B cell (primary cell): ENCODE results near the gene EARS2. TPM values are rescaled to one million over a fixed set of nuclear protein-coding genes. Genes with fewer than 3 reads are reported as not detected.

Experiments
- ATAC-seq: fragments of 200-7000 bp; cut with Tn5 transposase; one replicate; pipeline ENCODE4 v1.10.0; 2021; ENCODE audit warnings: low read depth, mild to moderate bottlenecking, moderate number of reproducible peaks, moderate library complexity
- CTCF ChIA-PET: fragments of 350-600 bp; sonication (Branson Sonifier 250); formaldehyde crosslinking; loops from one replicate; lab custom pipeline; 2021; ENCODE audit warnings: antibody characterized with exemption, inconsistent platforms; lab: Charles Lee
- POLR2A ChIA-PET: fragments of 350-600 bp; sonication (Branson Sonifier 250); formaldehyde crosslinking; loops from one replicate; lab custom pipeline; 2021; ENCODE audit warnings: antibody characterized with exemption; lab: Charles Lee
- DNase-seq: peaks from one replicate; pipeline ENCODE4 v3.0.0; 2013
- H2AFZ ChIP-seq: 2 replicates; pipeline ENCODE4 v1.6.1; 2012; ENCODE audit warnings: mild to moderate bottlenecking, low read depth, low read length; ENCODE audit not compliant: insufficient read depth, poor library complexity, severe bottlenecking
- H3K27ac ChIP-seq, 2 donors: 1 replicate in 1 of 2; 2 replicates in 1 of 2; pipeline ENCODE4 v1.5.1; 2012 to 2013; ENCODE audit warnings: low read length in 2 of 2, mild to moderate bottlenecking in 2 of 2, moderate library complexity in 1 of 2
- H3K27me3 ChIP-seq, 4 experiments: fragments of 200-600 bp in 1 of 4; sonication (generic) in 1 of 4; replicated peaks in 1 of 4; 1 replicate in 2 of 4; 2 replicates in 2 of 4; pipeline versions ENCODE4 v1.6.1 to v1.7.0; 2013 to 2016; ENCODE audit warnings: low read length in 3 of 4, mild to moderate bottlenecking in 2 of 4, mixed read lengths in 1 of 4, moderate library complexity in 1 of 4; ENCODE audit not compliant: insufficient read depth in 4 of 4, control insufficient read depth in 3 of 4; ENCODE audit errors: control extremely low read depth in 1 of 4
- H3K36me3 ChIP-seq, 2 experiments: replicated peaks in 1 of 2; 1 replicate in 1 of 2; 2 replicates in 1 of 2; pipeline versions ENCODE4 v1.6.1 to v1.7.1; 2013; ENCODE audit warnings: low read length in 1 of 2; ENCODE audit not compliant: insufficient read depth in 2 of 2, control insufficient read depth in 1 of 2; ENCODE audit errors: control extremely low read depth in 1 of 2, extremely low read depth in 1 of 2
- H3K4me1 ChIP-seq, 2 donors: fragments of 200-600 bp in 1 of 2; sonication (generic) in 1 of 2; 1 replicate in 1 of 2; 2 replicates in 1 of 2; pipeline versions ENCODE4 v1.5.1 to v1.6.1; 2013 to 2017; ENCODE audit warnings: low read length in 2 of 2; ENCODE audit not compliant: control insufficient read depth in 2 of 2, insufficient read depth in 2 of 2
- H3K4me2 ChIP-seq: replicated peaks from 2 replicates; pipeline ENCODE3; 2012; ENCODE audit warnings: mild to moderate bottlenecking, low read depth, low read length; ENCODE audit not compliant: poor library complexity, severe bottlenecking
- H3K4me3 ChIP-seq, 5 experiments: fragments of 200-600 bp in 1 of 5; sonication (generic) in 1 of 5; 1 replicate in 3 of 5; 2 replicates in 2 of 5; pipeline versions ENCODE4 v1.5.1 to v1.7.0; 2011 to 2016; ENCODE audit warnings: low read length in 4 of 5, mild to moderate bottlenecking in 4 of 5, low read depth in 2 of 5, control low read depth in 1 of 5, moderate library complexity in 1 of 5; ENCODE audit not compliant: insufficient read depth in 1 of 5; ENCODE audit errors: control extremely low read depth in 1 of 5, extremely low read depth in 1 of 5
- H3K79me2 ChIP-seq: fragments of 200-600 bp; sonication (generic); one replicate; pipeline ENCODE4 v1.6.0; 2016; ENCODE audit warnings: low read length; ENCODE audit not compliant: control insufficient read depth, insufficient read depth
- H3K9ac ChIP-seq: fragments of 200-600 bp; sonication (generic); 2 replicates; pipeline ENCODE4 v1.6.1; 2017; ENCODE audit warnings: mild to moderate bottlenecking, low read length, moderate library complexity
- H3K9me3 ChIP-seq, 3 donors: one replicate each; pipeline versions ENCODE4 v1.6.1 to v1.7.1; 2013; ENCODE audit warnings: low read length in 2 of 3; ENCODE audit not compliant: control insufficient read depth in 2 of 3, insufficient read depth in 1 of 3; ENCODE audit errors: control extremely low read depth in 1 of 3
- H4K20me1 ChIP-seq: 2 replicates; pipeline ENCODE4 v1.6.0; 2012; ENCODE audit warnings: mild to moderate bottlenecking, low read length; ENCODE audit not compliant: insufficient read depth, control insufficient read depth, poor library complexity, severe bottlenecking
- H3K27ac Mint-ChIP-seq: one replicate; pipeline ENCODE4 v1.8.0; 2021; ENCODE audit warnings: mixed read lengths
- H3K27me3 Mint-ChIP-seq: one replicate; pipeline ENCODE4 v1.8.0; 2021; ENCODE audit warnings: mixed read lengths
- H3K4me1 Mint-ChIP-seq: one replicate; pipeline ENCODE4 v1.8.0; 2021; ENCODE audit warnings: mixed read lengths
- H3K4me3 Mint-ChIP-seq: one replicate; pipeline ENCODE4 v1.8.0; 2021; ENCODE audit warnings: mixed read lengths
- H3K9me3 Mint-ChIP-seq: one replicate; pipeline ENCODE4 v1.8.0; 2022; ENCODE audit warnings: mixed read lengths; ENCODE audit not compliant: insufficient read depth
- EZH2 ChIP-seq: IDR thresholded peaks from 2 replicates; pipeline ENCODE4 v1.6.1; 2012; ENCODE audit warnings: borderline replicate concordance, low read depth, mild to moderate bottlenecking, moderate library complexity, low read length; ENCODE audit not compliant: insufficient read depth, poor library complexity, severe bottlenecking
- WGBS: methylation state at CpG from one replicate; pipeline ENCODE4 v1.1.5; 2013; ENCODE audit warnings: missing lambda C conversion rate; ENCODE audit not compliant: insufficient coverage; 5-methylcytosine and 5-hydroxymethylcytosine counted together
- intact Hi-C: fragments of 100-400 bp; cut with micrococcal nuclease; formaldehyde crosslinking; loops from one replicate; pipeline ENCODE4 v1.10.0; 2022
- polyA plus RNA-seq: library from polyadenylated mRNA; depleted of rRNA; stranded (reverse); fragments of >200 nt; gene quantifications from 2 replicates; pipeline ENCODE4 v1.2.3, GENCODE V29; 2012
- total RNA-seq, 2 donors: library from RNA; stranded (reverse); fragments of 120-200 nt in 1 of 2; gene quantifications; 1 replicate in 1 of 2; 2 replicates in 1 of 2; pipeline versions ENCODE4 v1.2.3 to v1.2.4, GENCODE V29; 2013 to 2022
- TF ChIP-seq, protein P1 (sequence below): fragments of 200-600 bp; IDR thresholded peaks from one replicate; pipeline ENCODE4 v1.8.0; 2022; ENCODE audit warnings: antibody characterized with exemption, mild to moderate bottlenecking

Gene EARS2
- total and polyA plus RNA-seq, 2 donors (not counting 1 experiment from before 2014, with no cell fraction given) = 14.6 to 15.1 TPM

DNA sequence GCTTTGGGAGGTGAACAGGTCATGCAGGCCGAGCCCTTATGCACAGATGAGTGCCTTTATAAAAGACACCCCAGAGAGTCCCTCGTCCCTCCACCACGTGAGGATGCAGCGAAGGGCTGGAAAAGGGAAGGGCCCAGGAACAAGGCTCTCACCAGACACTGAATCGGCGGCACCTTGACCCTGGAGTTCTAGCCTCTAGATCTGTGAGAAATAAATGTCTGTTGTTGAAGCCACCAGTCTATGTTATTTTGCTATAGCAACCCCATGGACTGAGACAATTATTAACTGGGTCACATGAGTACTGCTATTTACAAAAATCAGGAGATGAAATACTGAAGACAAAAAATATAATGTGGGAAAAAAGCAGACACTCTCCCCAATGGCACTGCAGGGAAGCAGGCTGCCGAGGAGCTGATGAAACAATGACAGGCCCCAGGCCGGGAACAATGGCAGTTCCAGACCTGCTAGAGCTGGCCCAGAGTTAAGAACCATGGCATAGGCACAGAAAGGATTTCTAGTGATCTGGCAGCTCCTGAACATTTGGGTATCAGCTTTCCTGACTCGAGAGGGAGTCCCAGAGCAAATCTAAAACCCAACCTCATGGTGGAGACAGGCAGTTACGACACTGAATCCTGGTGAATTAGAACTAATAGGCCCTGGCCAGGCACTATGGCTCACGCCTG, 29.0 kb downstream of the EARS2 start:
- Histone ChIP-seq H3K9ac (no peak overlapping the region), H3K79me2 (no peaks in the 10 kb centered on the region), H3K4me1 (no peaks in the 10 kb centered on the region), H3K9me3 (no peaks in the 10 kb centered on the region), H4K20me1 (no peaks in the 10 kb centered on the region), H3K27ac (no peak overlapping the region), H3K36me3 (peaks cover 2 to 37% of the 10 kb centered on the region in 2 experiments), H3K4me3 (no peak overlapping the region), H3K27me3 (no peaks in the 10 kb centered on the region), H2AFZ (no peak overlapping the region), H3K4me2 (no peak overlapping the region)
- TF ChIP-seq EZH2 = no peak
- TF ChIP-seq, protein P1, sequence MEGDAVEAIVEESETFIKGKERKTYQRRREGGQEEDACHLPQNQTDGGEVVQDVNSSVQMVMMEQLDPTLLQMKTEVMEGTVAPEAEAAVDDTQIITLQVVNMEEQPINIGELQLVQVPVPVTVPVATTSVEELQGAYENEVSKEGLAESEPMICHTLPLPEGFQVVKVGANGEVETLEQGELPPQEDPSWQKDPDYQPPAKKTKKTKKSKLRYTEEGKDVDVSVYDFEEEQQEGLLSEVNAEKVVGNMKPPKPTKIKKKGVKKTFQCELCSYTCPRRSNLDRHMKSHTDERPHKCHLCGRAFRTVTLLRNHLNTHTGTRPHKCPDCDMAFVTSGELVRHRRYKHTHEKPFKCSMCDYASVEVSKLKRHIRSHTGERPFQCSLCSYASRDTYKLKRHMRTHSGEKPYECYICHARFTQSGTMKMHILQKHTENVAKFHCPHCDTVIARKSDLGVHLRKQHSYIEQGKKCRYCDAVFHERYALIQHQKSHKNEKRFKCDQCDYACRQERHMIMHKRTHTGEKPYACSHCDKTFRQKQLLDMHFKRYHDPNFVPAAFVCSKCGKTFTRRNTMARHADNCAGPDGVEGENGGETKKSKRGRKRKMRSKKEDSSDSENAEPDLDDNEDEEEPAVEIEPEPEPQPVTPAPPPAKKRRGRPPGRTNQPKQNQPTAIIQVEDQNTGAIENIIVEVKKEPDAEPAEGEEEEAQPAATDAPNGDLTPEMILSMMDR = no peak
- 87% methylated on average over 7 of the region's 11 CpGs for WGBS
- POLR2A ChIA-PET = no interaction called here
- Mint-ChIP-seq H3K27ac (no peak overlapping the region), H3K9me3 (no peaks in the 10 kb centered on the region), H3K4me3 (no peak overlapping the region), H3K27me3 (no peaks in the 10 kb centered on the region), H3K4me1 (no peaks in the 10 kb centered on the region)
- DNase-seq (no peak), ATAC-seq (no peak)
- intact Hi-C loops = no loop called here
- CTCF ChIA-PET = no interaction called here

GRCh38 chr16:23524886-23525285, 32.3 kb downstream of the EARS2 start:
- intact Hi-C loops = no loop called here
- DNase-seq = no peak
- Mint-ChIP-seq H3K9me3 (no peaks in the 10 kb centered on the region), H3K4me1 (peaks cover 23% of the 10 kb centered on the region), H3K27me3 (no peaks in the 10 kb centered on the region), H3K27ac (peak overlapping the region; percentile 1), H3K4me3 (no peak overlapping the region)
- no peak overlapping the region for H3K4me3 ChIP-seq
- POLR2A ChIA-PET = no interaction called here
- H2AFZ ChIP-seq = no peak overlapping the region
- H3K4me1 ChIP-seq = peaks cover 18 to 23% of the 10 kb centered on the region in 2 donors
- H3K36me3 ChIP-seq = peaks cover 3 to 31% of the 10 kb centered on the region in 2 experiments
- H4K20me1 ChIP-seq = no peaks in the 10 kb centered on the region
- WGBS = 100% methylated on average over 2 of the region's 3 CpGs
- no peaks in the 10 kb centered on the region for H3K27me3 ChIP-seq
- no peak overlapping the region for H3K4me2 ChIP-seq
- no peaks in the 10 kb centered on the region for H3K9me3 ChIP-seq
- H3K27ac ChIP-seq = no peak overlapping the region
- CTCF ChIA-PET = interaction anchor here (0.9 kb wide), 1 partner anchor 25 kb away, joined by 4 read pairs; no protein-coding TSS in a partner anchor
- peaks cover 17% of the 10 kb centered on the region for H3K79me2 ChIP-seq
- TF ChIP-seq, protein P1 = no peak
- no peak for TF ChIP-seq EZH2
- no peak for ATAC-seq
- H3K9ac ChIP-seq = no peak overlapping the region
